GM18951 (cell line): ENCODE measurements around the gene GNAZ.

Experiments used
- POLR2A ChIP-seq: IDR thresholded peaks from 4 replicates; pipeline ENCODE4 v1.6.1; 2011; ENCODE audit warnings: mild to moderate bottlenecking; ENCODE audit not compliant: insufficient read length, insufficient read depth; ENCODE audit errors: extremely low read depth
- in situ Hi-C: fragments of 300-500 bp; cut with MboI; formaldehyde crosslinking; loops from one replicate; pipeline ENCODE4 v1.12.0; 2022; ENCODE audit warnings: low sequenced_read_pairs, mixed read lengths, inconsistent platforms; ENCODE audit not compliant: unreplicated experiment

Gene GNAZ

GRCh38 chr22:23054531-23055257 is 15.6 kb upstream of the GNAZ start:
- in situ Hi-C loops, result no loop called here
- TF ChIP-seq POLR2A, result no peak

DNA sequence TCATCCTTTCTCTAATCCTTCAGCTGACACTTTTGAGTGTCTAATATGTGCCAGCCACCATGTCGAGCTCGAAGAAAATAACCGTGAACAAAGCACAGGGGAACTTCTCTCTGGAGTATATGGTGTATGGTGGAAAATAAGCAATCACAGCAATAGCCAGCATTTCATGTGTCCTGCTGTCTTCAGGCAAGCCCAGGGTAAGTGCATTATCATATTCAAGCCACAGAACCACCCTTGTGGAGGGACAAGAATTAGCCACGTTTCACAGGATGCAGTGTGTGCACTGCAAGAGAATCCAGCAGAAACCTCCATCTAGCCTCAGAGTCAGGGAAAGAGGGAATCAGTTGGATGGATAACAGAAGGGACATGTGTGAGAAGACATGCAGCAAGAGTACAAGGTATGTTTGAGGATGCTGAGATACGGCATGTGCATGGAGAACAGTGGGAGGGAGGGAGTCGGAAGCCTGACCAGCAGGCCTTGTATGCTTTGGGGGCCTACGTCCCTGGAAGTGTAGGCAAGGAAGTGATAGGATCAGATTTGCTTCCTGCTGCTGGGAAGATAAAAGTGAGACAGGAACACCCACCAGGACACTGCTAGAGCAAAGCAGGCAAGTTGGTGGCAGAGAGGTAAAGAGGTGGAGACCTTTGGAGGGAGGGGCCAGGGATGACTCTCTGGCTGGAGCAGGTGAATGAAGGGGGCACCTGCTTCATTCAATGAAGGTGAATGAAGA is 14.7 kb upstream of the GNAZ start:
- no peak for TF ChIP-seq POLR2A
- in situ Hi-C loops, result no loop called here

GRCh38 chr22:23057331-23057730 is 13.0 kb upstream of the GNAZ start:
- no peak for TF ChIP-seq POLR2A

GRCh38 chr22:23058063-23058462 is 12.3 kb upstream of the GNAZ start:
- no peak for TF ChIP-seq POLR2A
- in situ Hi-C loops, result no loop called here

More at GRCh38 chr22:23057331-23057730, 13.0 kb upstream of the GNAZ start:
- in situ Hi-C loops, result no loop called here

DNA sequence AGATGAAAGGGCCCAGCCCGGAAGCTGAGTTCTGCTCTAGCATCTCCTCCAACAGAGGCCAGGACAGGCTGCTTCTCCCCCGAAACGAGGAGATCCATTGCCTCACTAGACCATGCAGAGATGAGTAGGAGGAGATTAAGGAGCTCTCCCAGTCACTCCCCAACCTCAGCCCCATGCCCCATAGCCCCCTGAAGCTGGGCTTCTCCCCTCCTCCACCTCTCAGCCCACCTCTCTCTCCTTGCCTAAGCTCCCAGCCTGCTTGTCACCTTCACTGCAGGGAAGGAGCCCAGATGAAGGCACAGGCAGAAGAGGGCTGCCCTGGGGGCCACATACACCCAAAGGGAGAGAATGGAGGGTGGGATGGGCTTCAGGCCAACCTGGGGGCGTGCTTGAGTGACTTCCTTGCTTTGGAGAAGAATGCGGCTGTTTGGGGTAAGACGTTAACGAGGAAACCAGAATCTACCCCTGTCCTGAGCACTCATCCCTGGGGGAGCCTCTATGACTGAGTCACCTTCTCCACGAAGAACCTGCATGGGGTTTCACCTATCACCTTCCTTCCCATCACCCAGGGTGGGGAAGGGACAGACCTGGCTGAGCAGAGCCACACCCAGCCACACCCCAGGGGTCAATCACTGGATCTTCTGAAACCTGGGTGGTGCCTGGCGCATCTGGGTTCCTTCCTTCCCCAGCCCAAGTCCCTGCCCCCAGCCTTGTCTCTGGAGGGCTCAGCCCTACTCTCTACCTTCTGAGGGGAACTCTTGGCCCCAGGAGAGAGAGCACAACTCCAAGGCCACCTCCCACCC is 11.6 kb upstream of the GNAZ start:
- no peak for TF ChIP-seq POLR2A
- in situ Hi-C loops, result no loop called here

DNA sequence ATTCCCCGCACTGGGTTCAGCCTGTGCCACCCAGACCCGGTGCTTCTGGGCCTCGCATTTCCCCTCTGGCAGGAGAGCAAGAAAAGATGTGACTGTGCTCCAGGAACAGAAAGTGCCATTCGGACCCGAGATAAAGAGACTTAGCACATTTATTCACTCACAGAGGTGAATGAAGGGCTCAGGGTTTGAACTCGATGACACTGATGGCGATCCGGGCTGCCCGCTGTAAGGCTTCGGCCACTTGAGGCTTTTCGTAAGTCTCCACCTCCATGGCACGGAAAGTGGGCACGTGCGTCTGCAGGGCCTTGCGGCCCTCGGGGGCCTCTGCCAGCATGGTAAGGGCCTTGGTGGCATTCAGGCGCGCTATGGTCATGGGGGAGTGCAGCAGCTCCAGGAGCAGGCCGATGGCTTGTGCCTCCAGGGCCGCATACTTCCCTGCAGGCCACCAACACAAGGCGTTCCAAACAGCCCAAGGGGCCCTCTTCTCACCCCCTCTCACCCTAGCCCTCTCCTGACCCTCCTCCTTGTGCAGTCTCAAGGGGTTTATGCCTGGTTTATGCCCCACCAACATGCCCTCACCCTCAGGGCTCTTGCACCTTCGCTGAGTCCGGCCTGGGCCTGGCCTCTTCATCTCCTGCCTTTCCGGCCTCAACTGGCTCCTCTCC is 10.9 kb upstream of the GNAZ start:
- TF ChIP-seq POLR2A, result no peak
- in situ Hi-C loops, result no loop called here

DNA sequence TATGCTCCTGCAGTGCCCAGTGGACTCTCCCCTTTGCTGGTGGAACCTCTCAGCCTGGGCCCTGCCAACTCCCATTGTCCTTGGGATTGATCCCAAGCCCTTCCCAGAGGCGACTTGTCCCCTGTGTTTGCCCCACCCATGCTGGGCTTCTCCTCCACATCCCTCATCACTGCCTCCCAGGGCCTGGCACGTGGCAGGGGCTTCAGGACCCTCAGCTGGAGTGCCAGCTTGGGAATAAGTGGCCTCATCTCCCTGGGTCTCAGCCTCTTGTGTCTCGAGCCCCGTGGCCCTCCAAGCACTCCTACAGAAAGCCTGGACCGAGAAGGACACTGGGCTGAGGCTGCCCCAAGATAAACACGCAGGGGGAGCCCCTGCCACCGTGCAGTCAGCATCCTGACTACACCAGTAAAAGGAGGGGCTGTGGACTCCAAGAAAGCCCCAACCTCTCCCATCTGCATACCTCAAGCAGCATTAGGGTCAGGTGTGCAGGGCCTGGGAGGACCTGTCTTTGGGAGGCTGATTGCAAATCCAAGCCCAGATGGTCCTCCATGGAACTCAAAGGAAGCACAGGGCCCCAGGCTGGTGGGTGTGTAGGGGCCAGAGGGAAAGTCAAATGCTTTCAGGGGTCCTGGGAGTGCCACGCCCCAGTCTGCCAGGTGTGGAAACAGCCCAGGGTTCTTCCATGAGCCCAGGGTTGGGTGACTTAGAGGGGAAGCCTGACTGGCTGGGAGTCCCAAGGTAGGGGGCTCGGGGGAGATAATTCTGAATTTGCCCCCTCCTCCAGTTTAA is 9.5 kb upstream of the GNAZ start:
- in situ Hi-C loops, result no loop called here
- TF ChIP-seq POLR2A, result no peak

- TF ChIP-seq POLR2A, result no peak
Measured at GRCh38 chr22:23061471-23062280, 8.6 kb upstream of the GNAZ start.

GRCh38 chr22:23062616-23063538 is 7.4 kb upstream of the GNAZ start:
- in situ Hi-C loops, result no loop called here

More at GRCh38 chr22:23061471-23062280, 8.6 kb upstream of the GNAZ start:
- in situ Hi-C loops, result no loop called here

GRCh38 chr22:23063539-23064380 is 6.6 kb upstream of the GNAZ start:
- no peak for TF ChIP-seq POLR2A
- in situ Hi-C loops, result no loop called here

More at GRCh38 chr22:23062616-23063538, 7.4 kb upstream of the GNAZ start:
- TF ChIP-seq POLR2A, result no peak
